ENCODE data around the gene MEP1A.
"Not testable (repeated sequence)": the region's sequence is repeated elsewhere in the genome, so short reads cannot be mapped to it uniquely, and the experiment has no call there.

Gene MEP1A

GRCh38 chr6:46758960-46759753, 34.0 kb upstream of the MEP1A start:
- Histone ChIP-seq H3K4me3 (ENCODE audit: low read depth, low read length) (no peak overlapping the region), H3K9me3 (ENCODE audit: control insufficient read depth, insufficient read depth, low read depth, low read length) (no peaks in the 10 kb centered on the region), H3K9ac (ENCODE audit: low read length) (no peak overlapping the region), H3K27ac (ENCODE audit: low read depth, low read length) (no peak overlapping the region), H3K4me1 (ENCODE audit: control insufficient read depth, insufficient read depth, low read length) (peaks cover 7% of the 10 kb centered on the region), H3K27me3 (ENCODE audit: control insufficient read depth, insufficient read depth, low read length) (no peaks in the 10 kb centered on the region), H3K36me3 (ENCODE audit: control insufficient read depth, insufficient read depth, low read length) (no peaks in the 10 kb centered on the region)

- Histone ChIP-seq H3K4me1 (ENCODE audit: control insufficient read depth, insufficient read depth, low read length) (peaks cover 7% of the 10 kb centered on the region), H3K36me3 (ENCODE audit: control insufficient read depth, insufficient read depth, low read length) (no peaks in the 10 kb centered on the region), H3K9ac (ENCODE audit: low read length) (no peak overlapping the region), H3K9me3 (ENCODE audit: control insufficient read depth, insufficient read depth, low read depth, low read length) (no peaks in the 10 kb centered on the region), H3K27ac (ENCODE audit: low read depth, low read length) (no peak overlapping the region), H3K4me3 (ENCODE audit: low read depth, low read length) (no peak overlapping the region), H3K27me3 (ENCODE audit: control insufficient read depth, insufficient read depth, low read length) (no peaks in the 10 kb centered on the region)
These were observed 32.3 kb upstream of the MEP1A start for GRCh38 chr6:46760925-46761324.

- Histone ChIP-seq H3K9me3 (ENCODE audit: control insufficient read depth, insufficient read depth, low read depth, low read length) (no peaks in the 10 kb centered on the region), H3K36me3 (ENCODE audit: control insufficient read depth, insufficient read depth, low read length) (no peaks in the 10 kb centered on the region), H3K9ac (ENCODE audit: low read length) (no peak overlapping the region), H3K27ac (ENCODE audit: low read depth, low read length) (no peak overlapping the region), H3K4me3 (ENCODE audit: low read depth, low read length) (no peak overlapping the region), H3K4me1 (ENCODE audit: control insufficient read depth, insufficient read depth, low read length) (no peaks in the 10 kb centered on the region), H3K27me3 (ENCODE audit: control insufficient read depth, insufficient read depth, low read length) (no peaks in the 10 kb centered on the region)
These were observed 29.7 kb upstream of the MEP1A start for GRCh38 chr6:46763466-46763865.

GRCh38 chr6:46764280-46764679, 28.9 kb upstream of the MEP1A start:
- H3K27ac ChIP-seq (ENCODE audit: low read depth, low read length); H3K4me1 ChIP-seq (ENCODE audit: control insufficient read depth, insufficient read depth, low read length); H3K9me3 ChIP-seq (ENCODE audit: control insufficient read depth, insufficient read depth, low read depth, low read length); H3K36me3 ChIP-seq (ENCODE audit: control insufficient read depth, insufficient read depth, low read length); H3K4me3 ChIP-seq (ENCODE audit: low read depth, low read length); H3K27me3 ChIP-seq (ENCODE audit: control insufficient read depth, insufficient read depth, low read length); H3K9ac ChIP-seq (ENCODE audit: low read length): not testable (repeated sequence)

- Histone ChIP-seq H3K4me1 (ENCODE audit: control insufficient read depth, insufficient read depth, low read length) (no peaks in the 10 kb centered on the region), H3K4me3 (ENCODE audit: low read depth, low read length) (no peak overlapping the region), H3K27me3 (ENCODE audit: control insufficient read depth, insufficient read depth, low read length) (no peaks in the 10 kb centered on the region), H3K9me3 (ENCODE audit: control insufficient read depth, insufficient read depth, low read depth, low read length) (no peaks in the 10 kb centered on the region), H3K36me3 (ENCODE audit: control insufficient read depth, insufficient read depth, low read length) (no peaks in the 10 kb centered on the region), H3K27ac (ENCODE audit: low read depth, low read length) (no peak overlapping the region), H3K9ac (ENCODE audit: low read length) (no peak overlapping the region)
These were observed 28.2 kb upstream of the MEP1A start for GRCh38 chr6:46764961-46765360.

GRCh38 chr6:46772016-46772415, 21.2 kb upstream of the MEP1A start:
- Histone ChIP-seq H3K27ac (ENCODE audit: low read depth, low read length) (no peak overlapping the region), H3K9ac (ENCODE audit: low read length) (no peak overlapping the region), H3K4me3 (ENCODE audit: low read depth, low read length) (no peak overlapping the region), H3K9me3 (ENCODE audit: control insufficient read depth, insufficient read depth, low read depth, low read length) (no peaks in the 10 kb centered on the region), H3K27me3 (ENCODE audit: control insufficient read depth, insufficient read depth, low read length) (no peaks in the 10 kb centered on the region), H3K36me3 (ENCODE audit: control insufficient read depth, insufficient read depth, low read length) (no peaks in the 10 kb centered on the region), H3K4me1 (ENCODE audit: control insufficient read depth, insufficient read depth, low read length) (no peaks in the 10 kb centered on the region)

- H3K4me3 ChIP-seq (ENCODE audit: low read depth, low read length): no peak overlapping the region
- H3K27ac ChIP-seq (ENCODE audit: low read depth, low read length): no peak overlapping the region
- no peaks in the 10 kb centered on the region for H3K4me1 ChIP-seq (ENCODE audit: control insufficient read depth, insufficient read depth, low read length)
- no peak overlapping the region for H3K9ac ChIP-seq (ENCODE audit: low read length)
- H3K9me3 ChIP-seq (ENCODE audit: control insufficient read depth, insufficient read depth, low read depth, low read length): no peaks in the 10 kb centered on the region
- no peaks in the 10 kb centered on the region for H3K36me3 ChIP-seq (ENCODE audit: control insufficient read depth, insufficient read depth, low read length)
- no peaks in the 10 kb centered on the region for H3K27me3 ChIP-seq (ENCODE audit: control insufficient read depth, insufficient read depth, low read length)
These were observed 20.4 kb upstream of the MEP1A start for GRCh38 chr6:46772762-46773161.

GRCh38 chr6:46773201-46773855, 19.9 kb upstream of the MEP1A start:
- no peaks in the 10 kb centered on the region for H3K4me1 ChIP-seq (ENCODE audit: control insufficient read depth, insufficient read depth, low read length)
- H3K9ac ChIP-seq (ENCODE audit: low read length): no peak overlapping the region
- H3K36me3 ChIP-seq (ENCODE audit: control insufficient read depth, insufficient read depth, low read length): no peaks in the 10 kb centered on the region
- no peaks in the 10 kb centered on the region for H3K9me3 ChIP-seq (ENCODE audit: control insufficient read depth, insufficient read depth, low read depth, low read length)
- H3K4me3 ChIP-seq (ENCODE audit: low read depth, low read length): no peak overlapping the region
- no peak overlapping the region for H3K27ac ChIP-seq (ENCODE audit: low read depth, low read length)
- H3K27me3 ChIP-seq (ENCODE audit: control insufficient read depth, insufficient read depth, low read length): no peaks in the 10 kb centered on the region

- not testable (repeated sequence) for H3K4me1 ChIP-seq (ENCODE audit: control insufficient read depth, insufficient read depth, low read length)
These were observed 18.5 kb upstream of the MEP1A start for GRCh38 chr6:46774736-46775135.

GRCh38 chr6:46776070-46776712, 17.0 kb upstream of the MEP1A start:
- Histone ChIP-seq H3K4me1 (ENCODE audit: control insufficient read depth, insufficient read depth, low read length) (no peaks in the 10 kb centered on the region), H3K36me3 (ENCODE audit: control insufficient read depth, insufficient read depth, low read length) (no peaks in the 10 kb centered on the region), H3K4me3 (ENCODE audit: low read depth, low read length) (no peak overlapping the region), H3K27ac (ENCODE audit: low read depth, low read length) (no peak overlapping the region), H3K9ac (ENCODE audit: low read length) (no peak overlapping the region), H3K27me3 (ENCODE audit: control insufficient read depth, insufficient read depth, low read length) (no peaks in the 10 kb centered on the region), H3K9me3 (ENCODE audit: control insufficient read depth, insufficient read depth, low read depth, low read length) (no peaks in the 10 kb centered on the region)

More at GRCh38 chr6:46774736-46775135, 18.5 kb upstream of the MEP1A start:
- not testable (repeated sequence) for H3K27me3 ChIP-seq (ENCODE audit: control insufficient read depth, insufficient read depth, low read length); H3K9me3 ChIP-seq (ENCODE audit: control insufficient read depth, insufficient read depth, low read depth, low read length); H3K4me3 ChIP-seq (ENCODE audit: low read depth, low read length); H3K36me3 ChIP-seq (ENCODE audit: control insufficient read depth, insufficient read depth, low read length); H3K27ac ChIP-seq (ENCODE audit: low read depth, low read length); H3K9ac ChIP-seq (ENCODE audit: low read length)

Data from HUES6 (cell line).